ENCODE data around the gene LMX1B.

DNA sequence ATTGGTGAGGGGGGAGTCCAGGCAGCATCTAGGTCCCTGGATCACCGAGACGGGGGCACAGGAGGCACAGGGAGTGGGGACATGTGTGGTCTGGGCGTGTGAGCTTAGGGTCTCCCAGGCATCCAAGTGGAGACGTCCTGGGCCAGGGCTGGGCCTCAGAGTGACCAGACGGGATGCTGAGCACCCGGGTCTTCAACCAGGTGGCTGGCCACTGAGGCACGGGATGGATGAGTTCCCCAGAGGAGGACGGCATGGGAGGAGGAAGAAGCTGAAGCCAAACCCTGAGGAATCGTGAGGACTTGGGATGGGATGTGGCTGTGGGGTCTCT is 88.0 kb downstream of the LMX1B start:
- TF ChIP-seq, protein P1, sequence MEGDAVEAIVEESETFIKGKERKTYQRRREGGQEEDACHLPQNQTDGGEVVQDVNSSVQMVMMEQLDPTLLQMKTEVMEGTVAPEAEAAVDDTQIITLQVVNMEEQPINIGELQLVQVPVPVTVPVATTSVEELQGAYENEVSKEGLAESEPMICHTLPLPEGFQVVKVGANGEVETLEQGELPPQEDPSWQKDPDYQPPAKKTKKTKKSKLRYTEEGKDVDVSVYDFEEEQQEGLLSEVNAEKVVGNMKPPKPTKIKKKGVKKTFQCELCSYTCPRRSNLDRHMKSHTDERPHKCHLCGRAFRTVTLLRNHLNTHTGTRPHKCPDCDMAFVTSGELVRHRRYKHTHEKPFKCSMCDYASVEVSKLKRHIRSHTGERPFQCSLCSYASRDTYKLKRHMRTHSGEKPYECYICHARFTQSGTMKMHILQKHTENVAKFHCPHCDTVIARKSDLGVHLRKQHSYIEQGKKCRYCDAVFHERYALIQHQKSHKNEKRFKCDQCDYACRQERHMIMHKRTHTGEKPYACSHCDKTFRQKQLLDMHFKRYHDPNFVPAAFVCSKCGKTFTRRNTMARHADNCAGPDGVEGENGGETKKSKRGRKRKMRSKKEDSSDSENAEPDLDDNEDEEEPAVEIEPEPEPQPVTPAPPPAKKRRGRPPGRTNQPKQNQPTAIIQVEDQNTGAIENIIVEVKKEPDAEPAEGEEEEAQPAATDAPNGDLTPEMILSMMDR (IDR thresholded peaks at IDR 0.05; ENCODE audit: low read depth, low read length, poor library complexity, severe bottlenecking), result no peak
- no peak for TF ChIP-seq EZH2phosphoT487 (IDR thresholded peaks at IDR 0.05; ENCODE audit: borderline replicate concordance, low read length)
